Endothelial cell of umbilical vein (primary cell): ENCODE data around the gene RNLS. TPM values are rescaled to one million over a fixed set of nuclear protein-coding genes. Genes with fewer than 3 reads are reported as not detected.

Experiments
- BruUV-seq: library from RNA; stranded (reverse); fragments of 400-500 nt; replicated peaks from 2 replicates; lab custom pipeline; 2021; lab: Mats Ljungman, UMichigan
- CTCF ChIA-PET: fragments of 300-600, 350-600 bp; sonication (Branson Sonifier 250); formaldehyde crosslinking; loops from one replicate; lab custom pipeline; 2021; ENCODE audit warnings: antibody characterized with exemption, inconsistent platforms; lab: Charles Lee
- POLR2A ChIA-PET: fragments of 300-600, 350-600 bp; sonication (Branson Sonifier 250); formaldehyde crosslinking; loops from one replicate; lab custom pipeline; 2021; ENCODE audit warnings: antibody characterized with exemption, inconsistent platforms; lab: Charles Lee
- DNase-seq: peaks from one replicate; pipeline ENCODE4 v3.0.0-alpha.2; 2011; ENCODE audit warnings: low read depth, low spot score
- FAIRE-seq: peaks from 2 replicates; lab custom pipeline; 2011; peaks lifted over from hg19 to GRCh38; lab: Jason Lieb, UNC
- H2AFZ ChIP-seq: 2 replicates; pipeline ENCODE4 v1.6.0; 2012; ENCODE audit warnings: low read depth, low read length, control low read depth, inconsistent platforms
- H3K27ac ChIP-seq: 2 replicates; pipeline ENCODE4 v1.5.1; 2011; ENCODE audit warnings: low read depth, mild to moderate bottlenecking, control low read depth, low read length, moderate library complexity; ENCODE audit not compliant: insufficient read depth
- H3K27me3 ChIP-seq, 2 experiments: 2 replicates each; pipeline versions ENCODE4 v1.6.0 to v1.6.1; 2011; ENCODE audit warnings: low read length in 2 of 2, mixed read lengths in 1 of 2; ENCODE audit not compliant: control insufficient read depth in 2 of 2, insufficient read depth in 2 of 2
- H3K36me3 ChIP-seq, 2 experiments: 2 replicates in 1 of 2; 3 replicates in 1 of 2; pipeline ENCODE4 v1.5.1; 2011; ENCODE audit warnings: low read length in 2 of 2, mild to moderate bottlenecking in 1 of 2, moderate library complexity in 1 of 2; ENCODE audit not compliant: control insufficient read depth in 2 of 2, insufficient read depth in 2 of 2; ENCODE audit errors: extremely low read depth in 1 of 2
- H3K4me1 ChIP-seq: 3 replicates; pipeline ENCODE4 v1.5.1; 2011; ENCODE audit warnings: mild to moderate bottlenecking, low read length; ENCODE audit not compliant: control insufficient read depth, insufficient read depth; ENCODE audit errors: extremely low read depth
- H3K4me2 ChIP-seq: 2 replicates; pipeline ENCODE4 v1.6.1; 2011; ENCODE audit warnings: low read length, control low read depth, mixed read lengths; ENCODE audit not compliant: insufficient read depth
- H3K4me3 ChIP-seq, 3 experiments: fragments of 200-600 bp in 1 of 3; sonication (generic), shearing (Covaris generic) in 1 of 3; replicated peaks in 1 of 3; 2 replicates each; pipeline ENCODE4 v1.5.1; 2011 to 2016; ENCODE audit warnings: control low read depth in 3 of 3, low read length in 3 of 3, mild to moderate bottlenecking in 2 of 3, inconsistent platforms in 1 of 3, low read depth in 1 of 3, moderate library complexity in 1 of 3; ENCODE audit not compliant: insufficient read depth in 1 of 3
- H3K79me2 ChIP-seq: 2 replicates; pipeline ENCODE4 v1.6.0; 2012; ENCODE audit warnings: low read length, inconsistent platforms; ENCODE audit not compliant: control insufficient read depth, insufficient read depth
- H3K9ac ChIP-seq: replicated peaks from 2 replicates; pipeline ENCODE3; 2011; ENCODE audit warnings: low read length, control low read depth; ENCODE audit not compliant: insufficient read depth; ENCODE audit errors: extremely low read depth
- H3K9me1 ChIP-seq: replicated peaks from 3 replicates; pipeline ENCODE4 v1.6.0; 2011; ENCODE audit warnings: mild to moderate bottlenecking, low read length; ENCODE audit not compliant: control insufficient read depth, insufficient read depth; ENCODE audit errors: extremely low read depth
- H3K9me3 ChIP-seq: replicated peaks from 2 replicates; pipeline ENCODE4 v1.5.1; 2012; ENCODE audit warnings: low read length, inconsistent platforms; ENCODE audit not compliant: control insufficient read depth, insufficient read depth
- H4K20me1 ChIP-seq: replicated peaks from 2 replicates; pipeline ENCODE3; 2011; ENCODE audit warnings: mild to moderate bottlenecking, low read length; ENCODE audit not compliant: control insufficient read depth, insufficient read depth; ENCODE audit errors: extremely low read depth
- CTCF ChIP-seq, 2 donors: IDR thresholded peaks; 1 replicate in 1 of 2; 2 replicates in 1 of 2; pipeline ENCODE4 v1.5.1; 2011; ENCODE audit warnings: low read length in 2 of 2, mild to moderate bottlenecking in 2 of 2, moderate library complexity in 2 of 2, control low read depth in 1 of 2, inconsistent platforms in 1 of 2, low read depth in 1 of 2; ENCODE audit not compliant: insufficient read depth in 1 of 2; ENCODE audit errors: extremely low read depth in 1 of 2
- EZH2 ChIP-seq: IDR thresholded peaks from 2 replicates; pipeline ENCODE4 v1.6.1; 2012; ENCODE audit warnings: borderline replicate concordance, low read depth, mild to moderate bottlenecking, moderate library complexity, low read length, inconsistent platforms; ENCODE audit not compliant: severe bottlenecking
- FOS ChIP-seq: IDR thresholded peaks from 2 replicates; pipeline ENCODE4 v1.6.1; 2011; ENCODE audit warnings: mild to moderate bottlenecking, low read length, moderate library complexity, borderline replicate concordance; ENCODE audit not compliant: insufficient read depth
- GATA2 ChIP-seq: IDR thresholded peaks from 2 replicates; pipeline ENCODE4 v1.7.0; 2011; ENCODE audit warnings: low read depth, mild to moderate bottlenecking, moderate library complexity, mixed read lengths, low read length; ENCODE audit not compliant: insufficient read length, insufficient read depth
- JUN ChIP-seq: IDR thresholded peaks from 2 replicates; pipeline ENCODE4 v1.6.1; 2011; ENCODE audit warnings: borderline replicate concordance, low read depth; ENCODE audit not compliant: insufficient read length, insufficient read depth
- MAX ChIP-seq: IDR thresholded peaks from 2 replicates; pipeline ENCODE4 v1.6.1; 2011; ENCODE audit not compliant: insufficient read depth, insufficient read length
- MYC ChIP-seq: IDR thresholded peaks from one replicate; pipeline ENCODE4 v1.6.1; 2011; ENCODE audit warnings: mild to moderate bottlenecking, low read depth, low read length
- POLR2A ChIP-seq: IDR thresholded peaks from 2 replicates; pipeline ENCODE4 v1.6.1; 2012; ENCODE audit warnings: low read depth, mild to moderate bottlenecking, control low read depth, low read length
- POLR2AphosphoS5 ChIP-seq: IDR thresholded peaks from 2 replicates; pipeline ENCODE4 v1.6.1; 2012; ENCODE audit warnings: low read depth, mild to moderate bottlenecking, control low read depth, low read length, moderate library complexity; ENCODE audit not compliant: insufficient read depth
- dilution Hi-C: fragments of 300-500 bp; cut with MboI; formaldehyde crosslinking; loops from one replicate; pipeline ENCODE4 v1.15.0; 2019; ENCODE audit warnings: low sequenced_read_pairs; ENCODE audit not compliant: extremely low pct_ligation_motif_present
- intact Hi-C: fragments of 100-400 bp; cut with micrococcal nuclease; formaldehyde crosslinking; loops from one replicate; pipeline ENCODE4 v1.10.0; 2022
- polyA plus RNA-seq, 4 experiments: library from polyadenylated mRNA; depleted of rRNA in 3 of 4; stranded (reverse) in 3 of 4; unstranded in 1 of 4; fragments of >200 nt; gene quantifications; 2 replicates each; pipeline versions ENCODE4 v1.2.1 to v1.2.3, GENCODE V29; 2011 to 2012; ENCODE audit warnings: missing spikeins in 1 of 4
- total RNA-seq: library from RNA; stranded (reverse); gene quantifications from 2 replicates; pipeline ENCODE4 v1.2.3, GENCODE V29; 2021

RNLS gene
- total and polyA plus RNA-seq, 2 donors (not counting 3 experiments of a cell fraction or from before 2014, with no cell fraction given), result 2.5 to 4.6 TPM

- ChIA-PET CTCF (no interaction called here), POLR2A (no interaction called here)
- no TSS peak for BruUV-seq
- DNase-seq, result no peak
- H3K27ac ChIP-seq, result no peak overlapping the region
- dilution Hi-C loops, result no loop called here
- H3K4me1 ChIP-seq, result peaks cover 7% of the 10 kb centered on the region
- no peak for FAIRE-seq
- no peaks in the 10 kb centered on the region for H3K9me3 ChIP-seq
- intact Hi-C loops, result no loop called here
- H3K27me3 ChIP-seq, result no peaks in the 10 kb centered on the region
- H3K4me3 ChIP-seq, result no peak overlapping the region
- H3K9ac ChIP-seq, result no peak overlapping the region
- H3K9me1 ChIP-seq, result no peaks in the 10 kb centered on the region
- H3K79me2 ChIP-seq, result no peaks in the 10 kb centered on the region
- H2AFZ ChIP-seq, result no peak overlapping the region
- TF ChIP-seq CTCF (IDR thresholded peaks at IDR 0.05; ENCODE audit: extremely low read depth in 1 of 2, insufficient read depth in 1 of 2, low read depth in 1 of 2, low read length in 2 of 2) (no peak), MAX (no peak), JUN (no peak), EZH2 (no peak), GATA2 (no peak), MYC (no peak), POLR2A (no peak), POLR2AphosphoS5 (no peak), FOS (no peak)
- H4K20me1 ChIP-seq, result no peaks in the 10 kb centered on the region
- H3K36me3 ChIP-seq, result no peaks in the 10 kb centered on the region
- no peak overlapping the region for H3K4me2 ChIP-seq
Measured at GRCh38 chr10:88280518-88280917, 302.6 kb downstream of the RNLS start.
